Hepatocyte (in vitro differentiated cells): Measurements from ENCODE around the gene OSBPL2. TPM values are rescaled to one million over a fixed set of nuclear protein-coding genes. Genes with fewer than 3 reads are reported as not detected.

Experiments
- DNase-seq: peaks from one replicate; pipeline ENCODE4 v3.0.0-alpha.2; 2016; ENCODE audit warnings: low spot score
- H2AFZ ChIP-seq: fragments of 200-600 bp; sonication (generic); 2 replicates; pipeline ENCODE4 v1.6.0; 2016; ENCODE audit warnings: antibody characterized with exemption, mild to moderate bottlenecking
- H3K27ac ChIP-seq: fragments of 200-600 bp; sonication (generic); 2 replicates; pipeline ENCODE4 v1.5.1; 2016; ENCODE audit warnings: mild to moderate bottlenecking
- H3K27me3 ChIP-seq: fragments of 200-600 bp; sonication (generic); 2 replicates; pipeline ENCODE4 v1.6.1; 2016
- H3K36me3 ChIP-seq: fragments of 200-600 bp; sonication (generic); replicated peaks from 2 replicates; pipeline ENCODE4 v1.5.1; 2016; ENCODE audit warnings: low read depth; ENCODE audit not compliant: insufficient read depth
- H3K4me1 ChIP-seq: fragments of 200-600 bp; sonication (generic); 2 replicates; pipeline ENCODE4 v1.5.1; 2016; ENCODE audit warnings: mild to moderate bottlenecking, moderate library complexity; ENCODE audit not compliant: insufficient read depth
- H3K4me2 ChIP-seq: fragments of 200-600 bp; sonication (generic); 2 replicates; pipeline ENCODE4 v1.6.0; 2016
- H3K4me3 ChIP-seq: fragments of 200-600 bp; sonication (generic); 2 replicates; pipeline ENCODE4 v1.5.1; 2016; ENCODE audit warnings: mild to moderate bottlenecking
- H3K79me2 ChIP-seq: fragments of 200-600 bp; sonication (generic); 2 replicates; pipeline ENCODE4 v1.6.0; 2017; ENCODE audit warnings: mild to moderate bottlenecking
- H3K9me2 ChIP-seq: fragments of 200-600 bp; sonication (generic); replicated peaks from 2 replicates; pipeline ENCODE4 v1.6.0; 2017; ENCODE audit warnings: mild to moderate bottlenecking; ENCODE audit not compliant: insufficient read depth
- H3K9me3 ChIP-seq: fragments of 200-600 bp; sonication (generic); 2 replicates; pipeline ENCODE4 v1.5.1; 2016; ENCODE audit warnings: low read depth, mild to moderate bottlenecking
- H4K20me1 ChIP-seq: fragments of 200-600 bp; sonication (generic); 2 replicates; pipeline ENCODE4 v1.6.0; 2016; ENCODE audit warnings: mild to moderate bottlenecking; ENCODE audit not compliant: insufficient read depth, poor library complexity, severe bottlenecking
- CTCF ChIP-seq: fragments of 200-600 bp; sonication (generic); IDR thresholded peaks from 2 replicates; pipeline ENCODE4 v1.5.1; 2016; ENCODE audit warnings: antibody characterized with exemption, mild to moderate bottlenecking; ENCODE audit not compliant: poor library complexity
- EZH2 ChIP-seq: fragments of 200-600 bp; sonication (generic); IDR thresholded peaks from 2 replicates; pipeline ENCODE4 v1.6.1; 2016; ENCODE audit warnings: antibody characterized with exemption, mild to moderate bottlenecking, borderline replicate concordance
- EZH2phosphoT487 ChIP-seq: fragments of 200-600 bp; sonication (generic); IDR thresholded peaks from one replicate; pipeline ENCODE4 v1.6.1; 2018; ENCODE audit warnings: antibody characterized with exemption, mild to moderate bottlenecking, low read depth, moderate library complexity; ENCODE audit not compliant: unreplicated experiment, severe bottlenecking
- WGBS: methylation state at CpG from one replicate; pipeline ENCODE4 v1.1.6; 2016; ENCODE audit warnings: low lambda C conversion rate; ENCODE audit errors: missing lambda C conversion rate; 5-methylcytosine and 5-hydroxymethylcytosine counted together
- polyA plus RNA-seq: library from polyadenylated mRNA; unstranded; fragments of >200 nt; fragmentation: Nextera tagmentation; extraction: Ambion mirVana; gene quantifications from 2 replicates; pipeline ENCODE4 v1.2.1, GENCODE V29; 2016
- total RNA-seq: library from RNA; depleted of rRNA; stranded (reverse); fragments of >200 nt; gene quantifications from 2 replicates; pipeline ENCODE4 v1.2.3, GENCODE V29; 2014

OSBPL2 gene
- total and polyA plus RNA-seq, 2 experiments from 2014 or later: 40.5 to 45.9 TPM

DNA sequence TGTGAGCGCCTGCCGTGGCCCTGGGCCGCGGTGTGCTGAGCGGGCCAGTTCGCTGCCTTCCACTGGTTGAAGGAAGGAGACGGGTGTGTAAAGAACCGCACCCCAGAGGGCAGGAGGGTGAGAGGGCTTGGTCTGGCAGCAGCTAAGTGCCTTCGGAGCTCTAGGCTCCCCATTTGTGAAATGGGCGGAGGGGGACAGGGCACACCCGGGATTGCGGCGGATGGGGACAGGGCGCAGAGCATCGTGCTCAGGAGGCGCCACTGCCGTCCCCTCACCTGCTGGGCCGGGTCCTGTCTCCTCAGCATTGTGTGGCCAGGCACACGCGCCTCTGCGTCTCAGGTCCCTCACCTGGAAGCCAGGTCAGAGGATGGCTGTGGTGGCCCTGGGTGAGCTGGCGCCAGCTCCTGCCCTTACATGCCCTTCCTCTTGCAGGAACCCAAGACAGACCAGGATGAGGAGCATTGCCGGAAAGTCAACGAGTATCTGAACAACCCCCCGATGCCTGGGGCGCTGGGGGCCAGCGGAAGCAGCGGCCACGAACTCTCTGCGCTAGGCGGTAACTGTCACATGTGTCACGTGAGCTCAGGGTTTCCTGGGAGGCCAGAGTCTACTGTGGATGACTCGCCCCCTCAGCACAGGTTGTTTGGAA, 67.6 kb downstream of the OSBPL2 start:
- no peaks in the 10 kb centered on the region for H3K9me2 ChIP-seq
- no peak overlapping the region for H2AFZ ChIP-seq
- no peak for TF ChIP-seq EZH2phosphoT487
- TF ChIP-seq CTCF: no peak
- no peak for TF ChIP-seq EZH2
- DNase-seq: no peak
- no peaks in the 10 kb centered on the region for H3K27me3 ChIP-seq
- H3K4me2 ChIP-seq: peak overlapping the region; percentile 97
- H3K4me3 ChIP-seq: no peak overlapping the region
- H4K20me1 ChIP-seq: peaks cover 37% of the 10 kb centered on the region
- H3K27ac ChIP-seq: no peak overlapping the region
- H3K9me3 ChIP-seq: no peaks in the 10 kb centered on the region
- H3K79me2 ChIP-seq: peaks cover 36% of the 10 kb centered on the region
- WGBS: 90% methylated on average over 33 of the region's 33 CpGs
- no peaks in the 10 kb centered on the region for H3K36me3 ChIP-seq
- H3K4me1 ChIP-seq: peaks cover 15% of the 10 kb centered on the region

DNA sequence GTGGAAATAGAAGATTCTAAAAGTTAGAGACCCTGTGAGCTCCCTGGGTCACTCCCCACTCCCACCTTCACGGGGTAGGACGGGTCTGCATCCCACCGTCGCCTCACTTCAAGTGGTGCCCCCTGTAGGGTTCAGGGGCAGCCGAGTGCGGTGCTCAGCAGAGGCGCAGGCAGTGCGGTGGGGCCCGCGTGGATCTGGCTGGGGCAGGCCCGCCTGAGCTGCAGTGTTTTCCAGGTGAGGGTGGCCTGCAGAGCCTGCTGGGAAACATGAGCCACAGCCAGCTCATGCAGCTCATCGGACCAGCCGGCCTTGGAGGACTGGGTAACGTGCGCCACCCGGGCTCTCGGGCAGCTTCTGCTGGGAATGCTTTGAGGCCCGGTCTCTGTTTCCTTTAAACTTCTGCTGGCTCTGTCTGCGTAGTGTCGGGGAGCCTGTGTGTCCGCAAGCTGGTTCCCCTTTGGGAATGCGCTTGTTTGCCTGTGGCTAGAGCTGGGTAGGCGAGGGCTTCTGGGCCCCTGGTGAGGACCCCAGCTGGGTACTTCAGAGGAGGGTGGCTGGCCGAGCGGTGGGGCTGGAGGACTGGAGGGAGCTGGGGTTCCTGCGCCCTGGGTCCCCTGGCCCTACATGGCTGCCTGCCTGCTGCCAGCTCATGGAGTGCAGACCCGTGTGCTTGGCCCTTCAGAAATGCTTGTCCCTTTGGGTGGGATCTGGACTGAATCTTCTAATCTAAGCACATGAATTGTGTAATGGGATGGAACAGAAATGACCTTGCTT, 68.3 kb downstream of the OSBPL2 start:
- 96% methylated on average over 27 of the region's 27 CpGs for WGBS

DNA sequence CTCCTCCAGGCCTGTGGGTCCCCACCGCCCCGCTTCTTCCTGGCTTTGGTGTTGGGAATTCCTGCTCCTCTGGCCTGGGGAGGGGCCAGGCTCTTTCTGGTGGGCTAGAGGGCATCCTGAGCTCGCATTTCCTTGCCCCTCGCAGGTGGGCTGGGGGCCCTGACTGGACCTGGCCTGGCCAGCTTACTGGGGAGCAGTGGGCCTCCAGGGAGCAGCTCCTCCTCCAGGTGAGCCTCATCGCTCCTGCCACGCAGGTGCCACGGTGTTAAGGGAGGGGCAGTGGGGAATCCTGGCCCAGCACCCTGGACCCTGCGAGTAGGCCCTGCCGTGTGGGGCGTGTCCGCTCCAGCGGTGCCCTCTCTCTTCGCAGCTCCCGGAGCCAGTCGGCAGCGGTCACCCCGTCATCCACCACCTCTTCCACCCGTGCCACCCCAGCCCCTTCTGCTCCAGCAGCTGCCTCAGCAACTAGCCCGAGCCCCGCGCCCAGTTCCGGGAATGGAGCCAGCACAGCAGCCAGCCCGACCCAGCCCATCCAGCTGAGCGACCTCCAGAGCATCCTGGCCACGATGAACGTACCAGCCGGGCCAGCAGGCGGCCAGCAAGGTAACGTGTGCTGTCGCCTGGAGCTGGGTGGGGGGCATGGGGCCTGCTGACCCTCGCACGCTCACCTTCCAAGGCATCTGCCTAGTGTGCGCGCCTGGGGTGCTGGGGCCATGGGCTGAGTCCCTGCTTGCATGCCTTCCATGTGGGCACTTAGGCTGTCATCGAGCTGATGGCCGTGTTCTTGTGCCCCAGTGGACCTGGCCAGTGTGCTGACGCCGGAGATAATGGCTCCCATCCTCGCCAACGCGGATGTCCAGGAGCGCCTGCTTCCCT, 69.1 kb downstream of the OSBPL2 start:
- no peak overlapping the region for H2AFZ ChIP-seq
- H3K4me3 ChIP-seq: no peak overlapping the region
- peaks cover 15% of the 10 kb centered on the region for H3K4me1 ChIP-seq
- peaks cover 37% of the 10 kb centered on the region for H4K20me1 ChIP-seq
- TF ChIP-seq EZH2 (no peak), EZH2phosphoT487 (no peak)
- H3K4me2 ChIP-seq: no peak overlapping the region
- H3K79me2 ChIP-seq: peaks cover 36% of the 10 kb centered on the region
- H3K9me2 ChIP-seq: no peaks in the 10 kb centered on the region
- no peak overlapping the region for H3K27ac ChIP-seq
- WGBS: 94% methylated on average over 31 of the region's 42 CpGs
- no peak for DNase-seq
- no peaks in the 10 kb centered on the region for H3K27me3 ChIP-seq
- H3K9me3 ChIP-seq: no peaks in the 10 kb centered on the region
- H3K36me3 ChIP-seq: no peaks in the 10 kb centered on the region

More for the DNA sequence above, 68.3 kb downstream of the OSBPL2 start:
- TF ChIP-seq EZH2: no peak
- no peak for TF ChIP-seq EZH2phosphoT487
- no peak for TF ChIP-seq CTCF
- Histone ChIP-seq H3K9me2 (no peaks in the 10 kb centered on the region), H2AFZ (no peak overlapping the region), H3K27me3 (no peaks in the 10 kb centered on the region), H3K79me2 (peaks cover 36% of the 10 kb centered on the region), H3K4me2 (no peak overlapping the region), H3K9me3 (no peaks in the 10 kb centered on the region), H3K4me3 (no peak overlapping the region), H3K4me1 (peaks cover 15% of the 10 kb centered on the region), H4K20me1 (peaks cover 37% of the 10 kb centered on the region), H3K27ac (no peak overlapping the region), H3K36me3 (no peaks in the 10 kb centered on the region)
- no peak for DNase-seq
